ENCODE measurements around the gene SRCAP.

The SRCAP gene

DNA sequence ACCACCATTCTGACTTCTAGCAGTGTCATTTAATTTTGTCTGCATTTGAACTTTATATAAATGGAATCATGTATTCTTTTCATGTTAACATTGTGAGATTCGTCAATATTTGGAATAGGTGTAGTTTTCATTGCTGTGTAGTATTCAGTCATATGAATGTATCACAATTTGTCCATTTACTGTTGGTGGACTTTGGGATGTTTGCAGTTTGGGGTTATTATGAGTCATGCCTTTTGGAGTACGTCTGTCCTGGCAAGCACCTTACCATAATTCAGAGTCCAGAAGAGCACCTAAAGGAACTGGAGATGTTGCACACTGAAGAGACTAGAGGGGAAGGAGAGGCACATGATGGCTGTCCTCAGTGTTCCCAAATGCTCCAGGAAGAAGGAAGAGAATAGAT, 46.1 kb downstream of the SRCAP start:
- no CpG with 5 or more reads among the region's 2 CpGs for WGBS (ENCODE audit: insufficient coverage, insufficient read length)
- H3K4me3 ChIP-seq (ENCODE audit: low read length) = no peak overlapping the region
- peaks cover 5% of the 10 kb centered on the region for H3K4me1 ChIP-seq (ENCODE audit: control insufficient read depth, insufficient read depth, low read length)
- no peak for DNase-seq (ENCODE audit: low read depth, low spot score)
- no peaks in the 10 kb centered on the region for H3K9me3 ChIP-seq (ENCODE audit: control insufficient read depth, insufficient read depth, low read length)
- H3K27me3 ChIP-seq (ENCODE audit: control insufficient read depth, insufficient read depth, low read length) = no peaks in the 10 kb centered on the region
- no peak overlapping the region for H3K27ac ChIP-seq (ENCODE audit: low read length)
- H3K36me3 ChIP-seq (ENCODE audit: control insufficient read depth, insufficient read depth, low read length) = 0 out of 2 replicates have a peak, but pooled peaks cover 4% of the 10 kb centered on the region

DNA sequence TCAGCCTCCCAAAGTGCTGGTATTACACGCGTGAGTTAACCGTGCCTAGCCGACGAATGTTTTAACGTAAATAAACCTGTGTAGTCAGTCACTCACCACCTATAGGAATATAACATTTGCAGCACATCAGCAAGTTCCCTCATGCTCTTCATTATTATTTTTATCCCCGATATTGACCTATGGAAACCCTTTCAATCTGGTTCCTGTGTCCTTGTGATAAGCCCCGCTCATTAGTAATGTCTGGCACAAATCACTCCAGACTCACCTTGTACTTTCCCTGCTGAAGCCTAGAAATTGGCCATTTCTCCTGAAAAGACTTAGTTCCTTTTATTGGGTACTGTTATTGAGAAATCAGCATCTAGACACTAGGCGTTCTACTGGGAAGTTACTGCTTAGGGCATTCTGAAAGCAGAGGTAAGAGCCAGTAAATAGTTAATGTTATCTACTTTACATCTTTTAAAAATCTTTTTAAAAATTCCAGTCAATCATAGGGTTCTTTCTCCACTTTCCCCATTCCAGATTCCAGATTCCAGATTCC, 47.7 kb downstream of the SRCAP start:
- H3K27me3 ChIP-seq (ENCODE audit: control insufficient read depth, insufficient read depth, low read length) = no peaks in the 10 kb centered on the region
- H3K9me3 ChIP-seq (ENCODE audit: control insufficient read depth, insufficient read depth, low read length) = no peaks in the 10 kb centered on the region
- H3K4me1 ChIP-seq (ENCODE audit: control insufficient read depth, insufficient read depth, low read length) = 0 out of 2 replicates have a peak, but pooled peaks cover under 1% of the 10 kb centered on the region
- DNase-seq (ENCODE audit: low read depth, low spot score) = no peak
- H3K27ac ChIP-seq (ENCODE audit: low read length) = no peak overlapping the region
- H3K4me3 ChIP-seq (ENCODE audit: low read length) = no peak overlapping the region
- no CpG with 5 or more reads among the region's 9 CpGs for WGBS (ENCODE audit: insufficient coverage, insufficient read length)
- H3K36me3 ChIP-seq (ENCODE audit: control insufficient read depth, insufficient read depth, low read length) = peaks cover 14% of the 10 kb centered on the region

DNA sequence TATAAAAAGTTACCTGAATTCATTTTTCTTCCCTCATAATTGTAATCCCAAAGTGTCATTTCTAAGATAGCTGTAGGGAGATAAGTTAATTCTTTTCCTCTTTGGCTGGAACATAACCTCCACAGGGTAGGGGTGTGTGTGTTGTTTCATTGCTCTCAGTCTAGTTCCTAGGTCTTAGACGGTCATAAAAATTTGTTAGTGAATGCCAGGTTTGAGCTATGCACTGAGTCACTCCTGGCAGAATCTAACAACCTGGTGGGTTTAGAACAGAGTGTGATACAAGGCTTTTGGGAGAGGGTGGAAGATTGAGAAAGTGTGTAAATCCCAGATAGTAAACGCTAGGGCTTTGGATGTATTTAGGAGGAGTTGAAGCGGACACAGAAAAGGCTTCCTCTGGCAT, 48.4 kb downstream of the SRCAP start:
- no peak overlapping the region for H3K27ac ChIP-seq (ENCODE audit: low read length)
- DNase-seq (ENCODE audit: low read depth, low spot score) = no peak
- no peaks in the 10 kb centered on the region for H3K9me3 ChIP-seq (ENCODE audit: control insufficient read depth, insufficient read depth, low read length)
- H3K4me1 ChIP-seq (ENCODE audit: control insufficient read depth, insufficient read depth, low read length) = no peaks in the 10 kb centered on the region
- no CpG with 5 or more reads among the region's 3 CpGs for WGBS (ENCODE audit: insufficient coverage, insufficient read length)
- no peak overlapping the region for H3K4me3 ChIP-seq (ENCODE audit: low read length)
- H3K36me3 ChIP-seq (ENCODE audit: control insufficient read depth, insufficient read depth, low read length) = peaks cover 14% of the 10 kb centered on the region
- H3K27me3 ChIP-seq (ENCODE audit: control insufficient read depth, insufficient read depth, low read length) = no peaks in the 10 kb centered on the region

- Histone ChIP-seq H3K36me3 (ENCODE audit: control insufficient read depth, insufficient read depth, low read length) (peaks cover 14% of the 10 kb centered on the region), H3K9me3 (ENCODE audit: control insufficient read depth, insufficient read depth, low read length) (no peaks in the 10 kb centered on the region), H3K4me3 (ENCODE audit: low read length) (peak within 1 kb of the TSS; percentile 55; the same call in 1 of the 2 replicates), H3K27ac (ENCODE audit: low read length) (no peak within 1 kb of the TSS), H3K4me1 (ENCODE audit: control insufficient read depth, insufficient read depth, low read length) (no peaks in the 10 kb centered on the region), H3K27me3 (ENCODE audit: control insufficient read depth, insufficient read depth, low read length) (no peaks in the 10 kb centered on the region)
- peak; percentile 98 for DNase-seq (ENCODE audit: low read depth, low spot score)
- WGBS (ENCODE audit: insufficient coverage, insufficient read length) = no CpG with 5 or more reads among the region's 60 CpGs
These were observed 49.0 kb downstream of the SRCAP start, which contains the start of gene PHKG2 for GRCh38 chr16:30747799-30748633. PHKG2 (plus strand) TSS chr16:30748425; CDS start chr16:30748821, 396 bp downstream.

DNA sequence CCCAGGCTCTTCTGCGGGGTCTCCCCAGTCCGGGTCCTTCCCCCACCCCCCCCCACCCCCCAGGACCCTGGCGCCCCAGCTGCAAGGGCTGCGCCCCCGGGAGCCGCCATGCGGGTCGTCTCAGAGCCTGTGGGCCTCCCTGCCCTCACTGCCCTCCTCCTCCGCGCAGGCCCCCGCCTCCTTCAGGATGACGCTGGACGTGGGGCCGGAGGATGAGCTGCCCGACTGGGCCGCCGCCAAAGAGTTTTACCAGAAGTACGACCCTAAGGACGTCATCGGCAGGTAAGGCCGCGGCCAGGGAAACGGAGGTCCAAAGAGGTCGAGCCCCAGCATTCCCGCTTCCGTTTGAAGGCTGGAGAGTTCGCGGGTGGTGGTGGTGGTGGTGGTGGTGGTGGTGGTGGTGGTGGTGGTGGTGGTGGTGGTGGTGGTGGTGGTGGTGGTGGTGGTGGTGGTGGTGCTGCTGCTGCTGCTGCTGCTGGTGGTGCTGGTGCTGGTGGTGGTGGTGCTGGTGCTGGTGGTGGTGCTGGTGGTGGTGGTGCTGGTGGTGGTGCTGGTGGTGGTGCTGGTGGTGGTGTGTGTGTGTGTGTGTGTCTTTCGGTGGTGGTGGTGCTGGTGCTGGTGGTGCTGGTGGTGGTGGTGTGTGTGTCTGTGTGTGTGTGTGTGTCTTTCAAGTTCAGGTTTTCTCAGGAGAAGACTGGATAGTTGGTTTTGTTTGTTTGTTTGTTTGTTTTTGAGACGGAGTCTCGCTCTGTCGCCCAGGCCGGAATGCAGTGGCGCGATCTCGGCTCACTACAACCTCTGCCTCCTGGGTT, 49.9 kb downstream of the SRCAP start:
- peak overlapping the region; percentile 55; the same call in 1 of the 2 replicates for H3K4me3 ChIP-seq (ENCODE audit: low read length)
- no peaks in the 10 kb centered on the region for H3K27me3 ChIP-seq (ENCODE audit: control insufficient read depth, insufficient read depth, low read length)
- no CpG with 5 or more reads among the region's 36 CpGs for WGBS (ENCODE audit: insufficient coverage, insufficient read length)
- H3K36me3 ChIP-seq (ENCODE audit: control insufficient read depth, insufficient read depth, low read length) = peaks cover 11% of the 10 kb centered on the region
- no peak overlapping the region for H3K27ac ChIP-seq (ENCODE audit: low read length)
- H3K4me1 ChIP-seq (ENCODE audit: control insufficient read depth, insufficient read depth, low read length) = no peaks in the 10 kb centered on the region
- H3K9me3 ChIP-seq (ENCODE audit: control insufficient read depth, insufficient read depth, low read length) = no peaks in the 10 kb centered on the region
- DNase-seq (ENCODE audit: low read depth, low spot score) = no peak

DNA sequence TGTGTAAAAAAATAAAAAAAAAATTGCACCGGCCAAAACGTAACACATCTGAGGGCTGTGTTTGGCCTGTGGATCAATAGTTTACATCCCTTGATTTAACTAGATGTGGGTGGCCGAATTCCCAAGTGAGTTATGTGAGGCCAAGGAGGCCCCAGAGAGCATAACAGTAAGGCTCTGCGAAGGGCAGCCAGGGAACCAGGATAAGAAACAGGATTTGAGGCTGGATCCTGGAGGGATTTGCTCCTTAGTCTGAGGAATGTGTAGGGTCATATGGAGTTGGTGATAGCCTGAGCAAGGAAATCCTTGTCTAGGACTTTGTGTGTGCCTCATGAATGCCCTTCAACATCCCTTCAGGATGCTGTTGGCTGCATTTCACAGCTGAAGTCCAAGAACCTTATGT, 51.2 kb downstream of the SRCAP start:
- Histone ChIP-seq H3K27ac (ENCODE audit: low read length) (no peak overlapping the region), H3K4me1 (ENCODE audit: control insufficient read depth, insufficient read depth, low read length) (no peaks in the 10 kb centered on the region), H3K9me3 (ENCODE audit: control insufficient read depth, insufficient read depth, low read length) (no peaks in the 10 kb centered on the region), H3K36me3 (ENCODE audit: control insufficient read depth, insufficient read depth, low read length) (peaks cover 10% of the 10 kb centered on the region), H3K27me3 (ENCODE audit: control insufficient read depth, insufficient read depth, low read length) (no peaks in the 10 kb centered on the region), H3K4me3 (ENCODE audit: low read length) (no peak overlapping the region)
- DNase-seq (ENCODE audit: low read depth, low spot score) = no peak
- WGBS (ENCODE audit: insufficient coverage, insufficient read length) = no CpG with 5 or more reads among the region's 4 CpGs

GRCh38 chr16:30750876-30751465, 52.0 kb downstream of the SRCAP start:
- peaks cover 10% of the 10 kb centered on the region for H3K36me3 ChIP-seq (ENCODE audit: control insufficient read depth, insufficient read depth, low read length)
- no peak overlapping the region for H3K4me3 ChIP-seq (ENCODE audit: low read length)
- no peak for DNase-seq (ENCODE audit: low read depth, low spot score)
- H3K4me1 ChIP-seq (ENCODE audit: control insufficient read depth, insufficient read depth, low read length) = no peaks in the 10 kb centered on the region
- no peaks in the 10 kb centered on the region for H3K27me3 ChIP-seq (ENCODE audit: control insufficient read depth, insufficient read depth, low read length)
- no peak overlapping the region for H3K27ac ChIP-seq (ENCODE audit: low read length)
- H3K9me3 ChIP-seq (ENCODE audit: control insufficient read depth, insufficient read depth, low read length) = no peaks in the 10 kb centered on the region
- WGBS (ENCODE audit: insufficient coverage, insufficient read length) = no CpG with 5 or more reads among the region's 20 CpGs

- Histone ChIP-seq H3K27ac (ENCODE audit: low read length) (no peak overlapping the region), H3K4me1 (ENCODE audit: control insufficient read depth, insufficient read depth, low read length) (no peaks in the 10 kb centered on the region), H3K27me3 (ENCODE audit: control insufficient read depth, insufficient read depth, low read length) (no peaks in the 10 kb centered on the region), H3K9me3 (ENCODE audit: control insufficient read depth, insufficient read depth, low read length) (no peaks in the 10 kb centered on the region), H3K36me3 (ENCODE audit: control insufficient read depth, insufficient read depth, low read length) (peaks cover 18% of the 10 kb centered on the region), H3K4me3 (ENCODE audit: low read length) (no peak overlapping the region)
- WGBS (ENCODE audit: insufficient coverage, insufficient read length) = no CpG with 5 or more reads among the region's 4 CpGs
- DNase-seq (ENCODE audit: low read depth, low spot score) = no peak
These were observed 54.6 kb downstream of the SRCAP start for GRCh38 chr16:30753596-30753995.

DNA sequence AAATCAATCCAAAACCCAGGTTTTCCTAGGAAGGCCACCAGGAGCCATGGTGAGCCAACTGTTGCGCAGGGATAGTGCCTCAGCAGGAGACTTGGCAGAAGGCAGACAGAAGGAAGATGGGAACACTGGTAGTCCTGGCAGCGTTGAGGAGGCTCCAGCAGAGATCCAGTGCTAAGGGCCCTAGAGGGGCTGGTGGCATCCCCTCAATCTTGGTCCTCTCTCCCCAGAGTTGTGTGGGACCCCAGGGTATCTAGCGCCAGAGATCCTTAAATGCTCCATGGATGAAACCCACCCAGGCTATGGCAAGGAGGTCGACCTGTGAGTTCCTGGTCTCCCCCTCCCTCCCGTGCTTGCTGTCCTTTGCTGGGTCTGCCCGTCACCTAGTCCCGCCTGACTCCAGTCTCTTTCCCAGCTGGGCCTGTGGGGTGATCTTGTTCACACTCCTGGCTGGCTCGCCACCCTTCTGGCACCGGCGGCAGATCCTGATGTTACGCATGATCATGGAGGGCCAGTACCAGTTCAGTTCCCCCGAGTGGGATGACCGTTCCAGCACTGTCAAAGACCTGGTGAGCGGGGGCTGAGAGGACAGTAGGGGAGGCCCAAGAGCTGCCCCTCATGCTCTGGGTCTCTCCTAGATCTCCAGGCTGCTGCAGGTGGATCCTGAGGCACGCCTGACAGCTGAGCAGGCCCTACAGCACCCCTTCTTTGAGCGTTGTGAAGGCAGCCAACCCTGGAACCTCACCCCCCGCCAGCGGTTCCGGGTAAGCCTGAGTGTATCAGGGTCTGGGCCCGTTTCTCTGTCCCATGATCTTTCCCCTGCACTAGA, 57.2 kb downstream of the SRCAP start:
- Histone ChIP-seq H3K9me3 (ENCODE audit: control insufficient read depth, insufficient read depth, low read length) (no peaks in the 10 kb centered on the region), H3K27ac (ENCODE audit: low read length) (no peak overlapping the region), H3K36me3 (ENCODE audit: control insufficient read depth, insufficient read depth, low read length) (peaks cover 12% of the 10 kb centered on the region), H3K4me3 (ENCODE audit: low read length) (no peak overlapping the region), H3K4me1 (ENCODE audit: control insufficient read depth, insufficient read depth, low read length) (no peaks in the 10 kb centered on the region), H3K27me3 (ENCODE audit: control insufficient read depth, insufficient read depth, low read length) (no peaks in the 10 kb centered on the region)
- WGBS (ENCODE audit: insufficient coverage, insufficient read length) = no CpG with 5 or more reads among the region's 20 CpGs
- no peak for DNase-seq (ENCODE audit: low read depth, low spot score)
